ENCODE measurements around the gene SOBP.

DNA sequence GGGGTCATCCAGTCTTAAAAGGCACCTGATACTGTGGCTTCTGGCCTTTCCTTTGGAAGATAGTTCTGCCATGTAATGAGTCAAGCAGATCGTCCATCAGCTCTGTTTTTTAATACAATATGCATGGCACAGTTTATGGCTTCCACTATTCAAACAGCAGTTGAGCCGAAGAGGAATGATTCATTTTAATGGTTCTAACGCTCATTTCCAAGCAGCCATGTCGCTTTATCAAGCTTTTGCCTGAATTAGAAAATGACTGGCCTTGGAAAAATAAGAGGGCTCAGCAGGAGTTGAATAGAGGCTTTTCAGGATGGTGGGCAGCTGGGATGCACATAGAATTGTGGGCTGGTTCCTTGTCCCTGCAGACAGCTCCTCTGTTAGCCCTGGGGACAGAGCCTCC lies 138.1 kb downstream of the SOBP start:
- TF ChIP-seq, protein P1, sequence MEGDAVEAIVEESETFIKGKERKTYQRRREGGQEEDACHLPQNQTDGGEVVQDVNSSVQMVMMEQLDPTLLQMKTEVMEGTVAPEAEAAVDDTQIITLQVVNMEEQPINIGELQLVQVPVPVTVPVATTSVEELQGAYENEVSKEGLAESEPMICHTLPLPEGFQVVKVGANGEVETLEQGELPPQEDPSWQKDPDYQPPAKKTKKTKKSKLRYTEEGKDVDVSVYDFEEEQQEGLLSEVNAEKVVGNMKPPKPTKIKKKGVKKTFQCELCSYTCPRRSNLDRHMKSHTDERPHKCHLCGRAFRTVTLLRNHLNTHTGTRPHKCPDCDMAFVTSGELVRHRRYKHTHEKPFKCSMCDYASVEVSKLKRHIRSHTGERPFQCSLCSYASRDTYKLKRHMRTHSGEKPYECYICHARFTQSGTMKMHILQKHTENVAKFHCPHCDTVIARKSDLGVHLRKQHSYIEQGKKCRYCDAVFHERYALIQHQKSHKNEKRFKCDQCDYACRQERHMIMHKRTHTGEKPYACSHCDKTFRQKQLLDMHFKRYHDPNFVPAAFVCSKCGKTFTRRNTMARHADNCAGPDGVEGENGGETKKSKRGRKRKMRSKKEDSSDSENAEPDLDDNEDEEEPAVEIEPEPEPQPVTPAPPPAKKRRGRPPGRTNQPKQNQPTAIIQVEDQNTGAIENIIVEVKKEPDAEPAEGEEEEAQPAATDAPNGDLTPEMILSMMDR (IDR thresholded peaks at IDR 0.05; ENCODE audit: low read depth, low read length), result no peak
- TF ChIP-seq EZH2phosphoT487 (IDR thresholded peaks at IDR 0.05; ENCODE audit: low read depth), result no peak
